Measurements from ENCODE around the gene RALY.

DNA sequence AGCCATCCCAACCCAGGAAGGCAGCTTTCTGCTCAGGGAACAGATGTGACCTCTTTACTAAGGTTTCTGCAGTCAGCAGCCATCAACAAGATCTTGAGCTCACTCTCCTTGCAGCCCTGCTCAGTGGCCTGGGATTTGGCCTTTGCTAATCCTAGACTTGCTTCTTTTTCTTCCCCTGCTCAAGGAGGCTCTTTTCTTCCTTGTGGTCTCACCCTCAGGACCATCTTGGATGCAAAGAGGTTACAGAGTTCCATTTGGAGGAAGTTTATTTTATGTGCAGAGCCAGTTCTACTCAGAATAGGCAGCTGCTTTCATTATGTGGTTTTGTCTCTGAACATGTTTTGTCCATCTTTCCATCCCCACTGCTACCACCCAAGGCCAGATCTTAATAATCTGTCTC, 49.3 kb downstream of the RALY start:
- TF ChIP-seq, protein P1, sequence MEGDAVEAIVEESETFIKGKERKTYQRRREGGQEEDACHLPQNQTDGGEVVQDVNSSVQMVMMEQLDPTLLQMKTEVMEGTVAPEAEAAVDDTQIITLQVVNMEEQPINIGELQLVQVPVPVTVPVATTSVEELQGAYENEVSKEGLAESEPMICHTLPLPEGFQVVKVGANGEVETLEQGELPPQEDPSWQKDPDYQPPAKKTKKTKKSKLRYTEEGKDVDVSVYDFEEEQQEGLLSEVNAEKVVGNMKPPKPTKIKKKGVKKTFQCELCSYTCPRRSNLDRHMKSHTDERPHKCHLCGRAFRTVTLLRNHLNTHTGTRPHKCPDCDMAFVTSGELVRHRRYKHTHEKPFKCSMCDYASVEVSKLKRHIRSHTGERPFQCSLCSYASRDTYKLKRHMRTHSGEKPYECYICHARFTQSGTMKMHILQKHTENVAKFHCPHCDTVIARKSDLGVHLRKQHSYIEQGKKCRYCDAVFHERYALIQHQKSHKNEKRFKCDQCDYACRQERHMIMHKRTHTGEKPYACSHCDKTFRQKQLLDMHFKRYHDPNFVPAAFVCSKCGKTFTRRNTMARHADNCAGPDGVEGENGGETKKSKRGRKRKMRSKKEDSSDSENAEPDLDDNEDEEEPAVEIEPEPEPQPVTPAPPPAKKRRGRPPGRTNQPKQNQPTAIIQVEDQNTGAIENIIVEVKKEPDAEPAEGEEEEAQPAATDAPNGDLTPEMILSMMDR (IDR thresholded peaks at IDR 0.05): no peak
- TF ChIP-seq EP300 (IDR thresholded peaks at IDR 0.05) (no peak), POLR2A (IDR thresholded peaks at IDR 0.05) (no peak), POLR2AphosphoS5 (IDR thresholded peaks at IDR 0.05) (no peak)

Data from suprapubic skin (tissue), 4 donors.